Caco-2 (cell line): ENCODE measurements around the gene PHKB. TPM values are rescaled to one million over a fixed set of nuclear protein-coding genes. Genes with fewer than 3 reads are reported as not detected.

Experiments
- BruUV-seq: library from RNA; stranded (reverse); fragments of 400-500 nt; replicated peaks from 2 replicates; lab custom pipeline; 2021; lab: Mats Ljungman, UMichigan
- CTCF ChIA-PET: fragments of 300-600 bp; sonication (Branson Sonifier 250); formaldehyde crosslinking; loops from one replicate; lab custom pipeline; 2022; ENCODE audit warnings: antibody characterized with exemption; lab: Charles Lee
- POLR2A ChIA-PET: fragments of 300-600 bp; sonication (Branson Sonifier 250); formaldehyde crosslinking; loops from one replicate; lab custom pipeline; 2022; ENCODE audit warnings: antibody characterized with exemption; lab: Charles Lee
- DNase-seq, 2 experiments: peaks; one replicate each; pipeline versions ENCODE4 v3.0.0 to v3.0.0-alpha.2; 2020 to 2022
- H3K27me3 ChIP-seq: replicated peaks from 2 replicates; pipeline ENCODE4 v1.6.0; 2011; ENCODE audit warnings: low read length; ENCODE audit not compliant: control insufficient read depth, insufficient read depth
- H3K36me3 ChIP-seq: 2 replicates; pipeline ENCODE4 v1.5.1; 2011; ENCODE audit warnings: low read length; ENCODE audit not compliant: control insufficient read depth, insufficient read depth
- H3K4me1 ChIP-seq: fragments of 250-450 bp; sonication (Bioruptor Pico); 2 replicates; pipeline ENCODE4 v1.5.1; 2020; ENCODE audit warnings: mild to moderate bottlenecking
- H3K4me3 ChIP-seq: 2 replicates; pipeline ENCODE4 v1.5.1; 2011; ENCODE audit warnings: low read depth, mild to moderate bottlenecking, control low read depth, low read length
- H3K9me3 ChIP-seq: fragments of 250-450 bp; sonication (Bioruptor Pico); 2 replicates; pipeline ENCODE4 v1.5.1; 2020; ENCODE audit warnings: mild to moderate bottlenecking, moderate library complexity
- H3K27ac Mint-ChIP-seq: one replicate; pipeline ENCODE4 v1.8.0; 2022; ENCODE audit warnings: mixed read lengths; ENCODE audit not compliant: unreplicated experiment
- H3K27me3 Mint-ChIP-seq: one replicate; pipeline ENCODE4 v1.8.0; 2022; ENCODE audit warnings: mixed read lengths; ENCODE audit not compliant: insufficient read depth, unreplicated experiment
- H3K36me3 Mint-ChIP-seq: one replicate; pipeline ENCODE4 v1.8.0; 2022; ENCODE audit warnings: mild to moderate bottlenecking, mixed read lengths; ENCODE audit not compliant: insufficient read depth, unreplicated experiment
- H3K4me1 Mint-ChIP-seq: one replicate; pipeline ENCODE4 v1.8.0; 2022; ENCODE audit warnings: low read depth, mixed read lengths; ENCODE audit not compliant: unreplicated experiment
- H3K4me3 Mint-ChIP-seq: one replicate; pipeline ENCODE4 v1.8.0; 2022; ENCODE audit warnings: mild to moderate bottlenecking, moderate library complexity, mixed read lengths; ENCODE audit not compliant: unreplicated experiment
- H3K9me3 Mint-ChIP-seq: one replicate; pipeline ENCODE4 v1.8.0; 2022; ENCODE audit warnings: mixed read lengths; ENCODE audit not compliant: unreplicated experiment
- intact Hi-C: fragments of 100-400 bp; cut with micrococcal nuclease; formaldehyde crosslinking; loops from one replicate; pipeline ENCODE4 v1.10.0; 2022; ENCODE audit not compliant: unreplicated experiment
- total RNA-seq: library from RNA; stranded (reverse); gene quantifications from 2 replicates; pipeline ENCODE4 v1.2.3, GENCODE V29; 2022
- TF ChIP-seq, protein P1 (sequence below), 2 experiments: fragments of 200-600 bp in 1 of 2; IDR thresholded peaks; 1 replicate in 1 of 2; 2 replicates in 1 of 2; pipeline versions ENCODE4 v1.5.1 to v1.8.0; 2011 to 2022; ENCODE audit warnings: antibody characterized with exemption in 1 of 2, control low read depth in 1 of 2, inconsistent platforms in 1 of 2, low read depth in 1 of 2, low read length in 1 of 2, mild to moderate bottlenecking in 1 of 2, moderate library complexity in 1 of 2; ENCODE audit not compliant: insufficient read depth in 1 of 2, severe bottlenecking in 1 of 2, unreplicated experiment in 1 of 2

PHKB gene
- total RNA-seq, 1 experiment from 2014 or later: 74.2 TPM

DNA sequence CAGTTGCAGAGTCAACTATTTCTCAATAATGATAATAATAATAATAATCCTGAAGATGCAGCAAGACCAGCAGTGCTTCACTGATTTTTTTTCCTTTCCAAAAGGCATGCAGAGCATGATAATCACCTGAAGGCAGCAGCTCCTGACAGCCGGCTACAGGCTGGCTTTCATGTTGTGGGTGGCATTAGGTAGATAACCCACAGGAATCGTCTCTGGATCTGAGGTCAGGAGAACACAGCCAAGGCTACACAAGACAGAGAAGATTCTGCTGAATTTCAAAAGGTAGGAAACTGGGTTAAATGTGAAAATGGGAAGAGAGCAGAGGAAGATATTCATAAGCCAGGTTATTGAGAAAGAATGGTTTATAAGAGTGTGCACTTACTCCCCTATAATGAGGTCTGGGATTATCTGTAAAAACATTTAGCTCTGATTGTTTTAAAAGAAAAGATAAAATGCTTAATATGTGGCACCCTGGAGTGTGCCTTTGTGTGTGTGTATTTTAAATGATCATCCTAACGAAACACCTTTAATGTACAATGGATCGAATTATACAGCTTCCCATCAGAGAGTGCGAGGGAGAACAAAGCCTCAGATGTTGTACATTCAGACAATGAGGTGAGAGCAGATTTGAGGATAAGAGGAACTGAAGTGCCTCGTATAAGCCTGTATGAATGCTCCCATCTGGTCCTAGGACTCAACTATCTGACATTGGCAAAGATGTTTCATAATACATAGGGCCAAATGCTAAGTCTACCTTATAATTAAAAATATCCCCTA, 273.1 kb downstream of the PHKB start:
- Histone ChIP-seq H3K4me3 (no peak overlapping the region), H3K9me3 (no peaks in the 10 kb centered on the region), H3K4me1 (no peaks in the 10 kb centered on the region), H3K36me3 (no peaks in the 10 kb centered on the region), H3K27me3 (no peaks in the 10 kb centered on the region)
- CTCF ChIA-PET: no interaction called here
- Mint-ChIP-seq H3K27me3 (no peaks in the 10 kb centered on the region), H3K4me1 (no peaks in the 10 kb centered on the region), H3K36me3 (no peaks in the 10 kb centered on the region), H3K4me3 (no peak overlapping the region), H3K9me3 (peaks cover 7% of the 10 kb centered on the region), H3K27ac (no peak overlapping the region)
- TF ChIP-seq, protein P1, sequence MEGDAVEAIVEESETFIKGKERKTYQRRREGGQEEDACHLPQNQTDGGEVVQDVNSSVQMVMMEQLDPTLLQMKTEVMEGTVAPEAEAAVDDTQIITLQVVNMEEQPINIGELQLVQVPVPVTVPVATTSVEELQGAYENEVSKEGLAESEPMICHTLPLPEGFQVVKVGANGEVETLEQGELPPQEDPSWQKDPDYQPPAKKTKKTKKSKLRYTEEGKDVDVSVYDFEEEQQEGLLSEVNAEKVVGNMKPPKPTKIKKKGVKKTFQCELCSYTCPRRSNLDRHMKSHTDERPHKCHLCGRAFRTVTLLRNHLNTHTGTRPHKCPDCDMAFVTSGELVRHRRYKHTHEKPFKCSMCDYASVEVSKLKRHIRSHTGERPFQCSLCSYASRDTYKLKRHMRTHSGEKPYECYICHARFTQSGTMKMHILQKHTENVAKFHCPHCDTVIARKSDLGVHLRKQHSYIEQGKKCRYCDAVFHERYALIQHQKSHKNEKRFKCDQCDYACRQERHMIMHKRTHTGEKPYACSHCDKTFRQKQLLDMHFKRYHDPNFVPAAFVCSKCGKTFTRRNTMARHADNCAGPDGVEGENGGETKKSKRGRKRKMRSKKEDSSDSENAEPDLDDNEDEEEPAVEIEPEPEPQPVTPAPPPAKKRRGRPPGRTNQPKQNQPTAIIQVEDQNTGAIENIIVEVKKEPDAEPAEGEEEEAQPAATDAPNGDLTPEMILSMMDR (IDR thresholded peaks at IDR 0.05; ENCODE audit: insufficient read depth in 1 of 2, low read depth in 1 of 2, low read length in 1 of 2, severe bottlenecking in 1 of 2, unreplicated experiment in 1 of 2): no peak
- DNase-seq: no peak
- intact Hi-C loops: no loop called here
- no TSS peak for BruUV-seq
- POLR2A ChIA-PET: no interaction called here

DNA sequence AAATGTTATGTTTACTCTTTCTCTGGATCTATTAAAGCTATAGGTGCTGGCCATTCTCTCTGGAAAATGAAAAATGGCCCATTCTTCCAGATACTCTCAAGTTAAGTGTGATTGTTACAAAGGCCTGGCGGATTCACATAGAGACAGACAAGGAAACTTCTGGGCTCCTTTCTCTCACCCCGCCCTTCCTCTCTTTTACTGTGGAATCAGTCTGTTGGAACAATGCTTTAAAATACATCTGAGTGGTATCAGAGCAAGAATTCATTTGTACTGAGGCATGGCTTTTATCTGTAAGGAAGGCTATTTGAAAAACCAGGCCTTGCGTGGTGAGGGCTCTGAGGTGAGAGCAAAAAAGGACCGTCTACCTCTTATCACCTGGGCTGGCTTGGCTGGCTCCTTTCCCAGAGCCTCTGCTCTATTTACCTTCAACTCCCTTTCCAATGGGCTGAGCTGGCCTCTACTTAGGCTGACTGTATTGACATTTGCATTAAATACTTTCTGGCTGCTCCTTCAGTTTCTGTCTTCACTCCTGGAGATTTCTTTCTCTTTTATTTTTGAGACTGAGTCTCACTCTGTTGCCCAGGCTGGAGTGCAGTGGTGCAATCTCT, 274.0 kb downstream of the PHKB start:
- CTCF ChIA-PET: no interaction called here
- no peak overlapping the region for H3K27ac Mint-ChIP-seq

DNA sequence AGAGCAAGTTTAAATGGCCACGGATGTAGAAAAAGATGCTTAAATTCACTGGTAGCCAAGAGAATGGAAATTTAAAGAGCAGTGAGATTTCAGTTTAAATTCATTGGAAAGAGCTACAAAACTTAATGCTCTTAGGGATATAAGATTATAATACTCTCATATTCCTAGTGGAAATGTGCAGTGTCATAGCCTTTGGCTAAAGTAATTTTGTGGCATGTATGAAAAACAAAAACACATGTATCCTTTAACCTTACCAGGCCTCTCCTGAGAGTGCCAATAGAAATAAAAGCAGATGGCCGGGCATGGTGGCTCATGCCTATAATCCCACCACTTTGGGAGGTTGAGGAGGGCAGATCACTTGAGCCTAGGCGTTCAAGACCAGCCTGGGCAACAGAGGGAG, 289.2 kb downstream of the PHKB start:
- no peak for DNase-seq
- ChIA-PET CTCF (no interaction called here), POLR2A (no interaction called here)
- H3K9me3 ChIP-seq: no peaks in the 10 kb centered on the region
- H3K4me3 Mint-ChIP-seq: no peak overlapping the region
- no peaks in the 10 kb centered on the region for H3K9me3 Mint-ChIP-seq
- no peaks in the 10 kb centered on the region for H3K36me3 ChIP-seq
- no peaks in the 10 kb centered on the region for H3K4me1 Mint-ChIP-seq
- no peaks in the 10 kb centered on the region for H3K27me3 Mint-ChIP-seq
- H3K27ac Mint-ChIP-seq: no peak overlapping the region
- H3K36me3 Mint-ChIP-seq: no peaks in the 10 kb centered on the region
- H3K4me1 ChIP-seq: no peaks in the 10 kb centered on the region
- no peak overlapping the region for H3K4me3 ChIP-seq
- intact Hi-C loops: no loop called here
- no peaks in the 10 kb centered on the region; the same call in 1 of the 2 replicates for H3K27me3 ChIP-seq
- TF ChIP-seq, protein P1 (IDR thresholded peaks at IDR 0.05; ENCODE audit: insufficient read depth in 1 of 2, low read depth in 1 of 2, low read length in 1 of 2, severe bottlenecking in 1 of 2, unreplicated experiment in 1 of 2): no peak
- BruUV-seq: no TSS peak

More for the DNA sequence above, 274.0 kb downstream of the PHKB start:
- Histone ChIP-seq H3K27me3 (no peaks in the 10 kb centered on the region), H3K9me3 (no peaks in the 10 kb centered on the region), H3K4me1 (no peaks in the 10 kb centered on the region), H3K4me3 (no peak overlapping the region), H3K36me3 (no peaks in the 10 kb centered on the region)
- POLR2A ChIA-PET: no interaction called here
- DNase-seq: no peak
- BruUV-seq: no TSS peak
- H3K9me3 Mint-ChIP-seq: peaks cover 12% of the 10 kb centered on the region
- no peaks in the 10 kb centered on the region for H3K36me3 Mint-ChIP-seq
- intact Hi-C loops: no loop called here
- H3K27me3 Mint-ChIP-seq: no peaks in the 10 kb centered on the region
- TF ChIP-seq, protein P1 (IDR thresholded peaks at IDR 0.05; ENCODE audit: insufficient read depth in 1 of 2, low read depth in 1 of 2, low read length in 1 of 2, severe bottlenecking in 1 of 2, unreplicated experiment in 1 of 2): no peak
- H3K4me3 Mint-ChIP-seq: no peak overlapping the region
- no peaks in the 10 kb centered on the region for H3K4me1 Mint-ChIP-seq

Other genes starting within 250 kb of the PHKB start
- gene ITFG1, start 268 bp upstream of the PHKB start, total RNA-seq: 29.2 and 38.2 TPM in 2 replicates